Activated T-helper 17 cell treated with anti-CD3 and anti-CD28 coated beads, Interleukin-2, amount 50 U/mL, for 72 hours (primary cell): Measurements from ENCODE around the gene CRYBG3. TPM values are rescaled to one million over a fixed set of nuclear protein-coding genes. Genes with fewer than 3 reads are reported as not detected.

ENCODE experiments used
- ATAC-seq: fragments of 150-1000 bp; cut with Tn5 transposase; replicated peaks from 2 replicates; pipeline ENCODE4 v1.10.0; 2021; ENCODE audit warnings: mild to moderate bottlenecking, moderate library complexity
- H3K27ac Mint-ChIP-seq: one replicate; pipeline ENCODE4 v1.8.0; 2022; ENCODE audit warnings: mixed read lengths
- H3K27me3 Mint-ChIP-seq: one replicate; pipeline ENCODE4 v1.8.0; 2022; ENCODE audit warnings: mixed read lengths
- H3K36me3 Mint-ChIP-seq: one replicate; pipeline ENCODE4 v1.8.0; 2022; ENCODE audit warnings: low read depth, mild to moderate bottlenecking, mixed read lengths
- H3K4me1 Mint-ChIP-seq: one replicate; pipeline ENCODE4 v1.8.0; 2022; ENCODE audit warnings: mixed read lengths
- H3K4me3 Mint-ChIP-seq: one replicate; pipeline ENCODE4 v1.8.0; 2022; ENCODE audit warnings: mild to moderate bottlenecking, mixed read lengths
- H3K9me3 Mint-ChIP-seq: one replicate; pipeline ENCODE4 v1.8.0; 2022; ENCODE audit warnings: mixed read lengths
- total RNA-seq, 2 donors: library from RNA; stranded (reverse); gene quantifications; one replicate each; pipeline ENCODE4 v1.2.3, GENCODE V29; 2022

The CRYBG3 gene
- total RNA-seq, 2 donors from 2014 or later: 15.3 to 26.7 TPM

DNA sequence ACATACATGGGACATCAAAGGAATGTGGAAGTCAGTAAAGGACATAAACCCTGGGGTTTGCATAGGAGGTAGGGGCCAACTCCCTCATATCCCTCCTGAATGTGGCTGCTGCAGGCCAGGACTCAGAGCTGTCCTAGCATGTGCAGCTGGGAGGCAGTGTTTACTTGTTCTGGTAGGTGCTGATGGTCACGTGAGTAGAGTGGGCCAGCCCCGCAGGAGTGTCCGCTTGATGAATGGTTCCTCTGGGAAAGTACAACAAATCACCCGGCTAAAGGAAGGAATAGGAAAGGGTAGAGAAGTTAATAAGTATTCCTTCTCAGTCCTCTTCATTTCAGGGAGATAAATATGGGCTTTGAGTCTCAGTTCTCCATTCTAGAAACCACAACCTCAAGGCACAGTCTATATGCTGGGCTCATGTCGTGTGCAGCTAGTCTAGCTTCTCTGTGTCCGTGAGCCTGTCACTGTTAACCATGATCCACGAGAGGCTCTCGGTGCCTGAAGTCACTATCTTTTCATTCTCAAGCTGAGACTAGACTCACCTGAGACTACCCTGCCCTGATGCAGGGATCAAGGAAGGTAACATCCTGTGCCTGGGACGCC, 132.5 kb downstream of the CRYBG3 start:
- Mint-ChIP-seq H3K4me3 (no peak overlapping the region), H3K27ac (no peak overlapping the region), H3K4me1 (no peaks in the 10 kb centered on the region), H3K36me3 (peaks cover 92% of the 10 kb centered on the region), H3K27me3 (no peaks in the 10 kb centered on the region), H3K9me3 (no peaks in the 10 kb centered on the region)
- ATAC-seq: no peak

- H3K4me3 Mint-ChIP-seq: no peak overlapping the region
- ATAC-seq: no peak
- no peaks in the 10 kb centered on the region for H3K9me3 Mint-ChIP-seq
- H3K27me3 Mint-ChIP-seq: no peaks in the 10 kb centered on the region
- no peaks in the 10 kb centered on the region for H3K4me1 Mint-ChIP-seq
- peaks cover 92% of the 10 kb centered on the region for H3K36me3 Mint-ChIP-seq
- no peak overlapping the region for H3K27ac Mint-ChIP-seq
Measured at GRCh38 chr3:97956051-97956450, 134.2 kb downstream of the CRYBG3 start.

- Mint-ChIP-seq H3K27me3 (no peaks in the 10 kb centered on the region), H3K36me3 (peaks cover 96% of the 10 kb centered on the region), H3K27ac (no peak overlapping the region), H3K4me1 (peaks cover 12% of the 10 kb centered on the region), H3K4me3 (no peak overlapping the region), H3K9me3 (no peaks in the 10 kb centered on the region)
- ATAC-seq: no peak
Measured at GRCh38 chr3:97957617-97958311, 136.0 kb downstream of the CRYBG3 start.

- no peak for ATAC-seq
- H3K9me3 Mint-ChIP-seq: no peaks in the 10 kb centered on the region
- H3K27me3 Mint-ChIP-seq: no peaks in the 10 kb centered on the region
- no peak overlapping the region for H3K4me3 Mint-ChIP-seq
- H3K27ac Mint-ChIP-seq: no peak overlapping the region
- H3K36me3 Mint-ChIP-seq: peaks cover 96% of the 10 kb centered on the region
- peaks cover 12% of the 10 kb centered on the region for H3K4me1 Mint-ChIP-seq
Measured at GRCh38 chr3:97958396-97958795, 136.6 kb downstream of the CRYBG3 start.

GRCh38 chr3:97958796-97959195, 137.0 kb downstream of the CRYBG3 start:
- Mint-ChIP-seq H3K9me3 (no peaks in the 10 kb centered on the region), H3K4me1 (peaks cover 16% of the 10 kb centered on the region), H3K4me3 (no peak overlapping the region), H3K36me3 (peaks cover 96% of the 10 kb centered on the region), H3K27me3 (no peaks in the 10 kb centered on the region), H3K27ac (no peak overlapping the region)
- no peak for ATAC-seq

DNA sequence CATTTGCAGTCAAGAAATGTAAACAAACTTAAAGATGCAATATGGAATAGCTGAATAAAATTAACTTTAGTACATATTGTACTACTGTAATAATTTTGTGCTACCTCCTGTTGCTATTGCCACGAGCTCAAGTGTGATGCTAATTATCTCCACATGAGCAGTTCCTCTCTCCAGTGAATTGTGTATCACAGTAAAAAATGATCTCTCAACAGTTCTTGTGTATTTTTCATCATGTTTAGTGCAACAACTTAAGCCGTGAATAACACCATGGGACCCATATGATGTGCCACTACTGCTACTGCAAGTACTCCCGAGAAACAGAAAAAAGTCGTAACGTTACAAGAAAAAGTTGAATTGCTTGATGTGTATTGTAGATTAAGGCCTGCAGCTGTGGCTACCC, 138.1 kb downstream of the CRYBG3 start:
- no peak for ATAC-seq
- H3K9me3 Mint-ChIP-seq: no peaks in the 10 kb centered on the region
- H3K27me3 Mint-ChIP-seq: no peaks in the 10 kb centered on the region
- H3K27ac Mint-ChIP-seq: no peak overlapping the region
- peaks cover 97% of the 10 kb centered on the region for H3K36me3 Mint-ChIP-seq
- peaks cover 22% of the 10 kb centered on the region for H3K4me1 Mint-ChIP-seq
- H3K4me3 Mint-ChIP-seq: no peak overlapping the region

DNA sequence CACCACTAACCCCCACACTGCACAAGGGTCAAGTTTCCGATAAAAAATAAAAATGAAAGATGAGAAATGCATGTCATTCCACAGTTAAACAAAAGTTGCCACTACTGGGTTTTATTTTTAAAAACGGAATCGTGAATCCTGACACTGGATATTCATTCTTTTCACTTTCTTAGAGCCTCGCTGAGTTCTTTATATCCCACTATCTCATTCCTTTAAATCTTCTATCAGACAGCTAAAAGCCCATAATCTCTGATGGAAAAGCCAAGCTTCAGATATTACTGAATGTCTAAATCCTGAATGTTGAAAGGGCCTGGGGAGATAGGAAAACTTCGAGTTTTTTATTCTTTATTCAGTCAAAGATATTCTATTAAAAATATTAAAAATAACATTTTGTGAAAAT, 138.7 kb downstream of the CRYBG3 start:
- ATAC-seq: no peak
- H3K27ac Mint-ChIP-seq: no peak overlapping the region
- no peaks in the 10 kb centered on the region for H3K27me3 Mint-ChIP-seq
- peaks cover 23% of the 10 kb centered on the region for H3K4me1 Mint-ChIP-seq
- no peak overlapping the region for H3K4me3 Mint-ChIP-seq
- H3K36me3 Mint-ChIP-seq: peaks cover 97% of the 10 kb centered on the region
- H3K9me3 Mint-ChIP-seq: no peaks in the 10 kb centered on the region

GRCh38 chr3:97960993-97961766, 139.4 kb downstream of the CRYBG3 start:
- peaks cover 23% of the 10 kb centered on the region for H3K4me1 Mint-ChIP-seq
- H3K4me3 Mint-ChIP-seq: no peak overlapping the region
- no peaks in the 10 kb centered on the region for H3K9me3 Mint-ChIP-seq
- H3K36me3 Mint-ChIP-seq: peaks cover 97% of the 10 kb centered on the region
- no peaks in the 10 kb centered on the region for H3K27me3 Mint-ChIP-seq
- no peak for ATAC-seq
- H3K27ac Mint-ChIP-seq: peak overlapping the region; percentile 80

DNA sequence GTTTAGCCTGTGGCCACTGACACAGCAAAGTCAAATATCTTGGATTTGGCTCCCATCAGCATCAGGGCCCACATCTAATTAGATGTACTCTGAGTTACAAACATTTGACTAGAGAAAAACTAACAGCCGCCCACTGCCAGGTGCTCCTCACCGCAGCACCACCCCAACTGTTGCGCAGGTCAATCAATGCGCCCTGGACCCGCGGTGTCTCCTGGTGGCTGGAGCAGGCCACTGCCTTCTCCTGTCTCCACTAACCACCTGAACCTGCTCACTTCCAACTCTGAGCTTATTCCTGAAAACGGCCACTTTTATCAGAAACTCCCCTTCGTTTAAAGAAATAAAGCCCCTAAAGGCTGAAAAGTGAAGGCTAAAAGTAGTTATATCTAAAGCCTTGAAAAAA, 146.2 kb downstream of the CRYBG3 start:
- no peak for ATAC-seq
- peaks cover 57% of the 10 kb centered on the region for H3K4me1 Mint-ChIP-seq
- no peaks in the 10 kb centered on the region for H3K27me3 Mint-ChIP-seq
- no peaks in the 10 kb centered on the region for H3K9me3 Mint-ChIP-seq
- peak overlapping the region; percentile 94 for H3K4me3 Mint-ChIP-seq
- H3K36me3 Mint-ChIP-seq: peaks cover 59% of the 10 kb centered on the region
- peak overlapping the region; percentile 16 for H3K27ac Mint-ChIP-seq

DNA sequence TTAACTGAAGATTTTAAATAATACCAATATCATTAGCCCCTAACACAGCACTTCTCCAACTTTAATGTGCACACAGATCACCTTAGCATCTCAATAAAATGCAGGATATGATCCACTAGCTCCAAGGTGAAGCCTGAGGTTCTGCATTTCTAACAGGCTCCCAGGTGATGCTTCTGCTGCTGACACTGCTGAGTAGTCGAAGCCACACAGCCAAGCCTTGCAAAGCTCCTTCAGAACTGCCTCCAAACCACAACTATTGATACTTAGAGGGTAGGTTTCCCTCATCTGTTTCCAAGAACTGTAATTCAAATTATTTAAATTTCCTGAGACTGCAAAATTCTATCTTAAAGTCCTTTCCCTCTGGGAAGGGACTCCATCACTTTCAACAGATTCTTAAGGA, 146.6 kb downstream of the CRYBG3 start:
- Mint-ChIP-seq H3K27me3 (no peaks in the 10 kb centered on the region), H3K4me3 (peak overlapping the region; percentile 94), H3K36me3 (peaks cover 55% of the 10 kb centered on the region), H3K27ac (peak overlapping the region; percentile 16), H3K9me3 (no peaks in the 10 kb centered on the region), H3K4me1 (peaks cover 58% of the 10 kb centered on the region)
- peak; percentile 30 for ATAC-seq

GRCh38 chr3:97969541-97969940, 147.7 kb downstream of the CRYBG3 start:
- no peak for ATAC-seq
- Mint-ChIP-seq H3K9me3 (no peaks in the 10 kb centered on the region), H3K36me3 (peaks cover 43% of the 10 kb centered on the region), H3K4me3 (peak overlapping the region; percentile 94), H3K4me1 (peaks cover 51% of the 10 kb centered on the region), H3K27me3 (no peaks in the 10 kb centered on the region), H3K27ac (peak overlapping the region; percentile 96)

DNA sequence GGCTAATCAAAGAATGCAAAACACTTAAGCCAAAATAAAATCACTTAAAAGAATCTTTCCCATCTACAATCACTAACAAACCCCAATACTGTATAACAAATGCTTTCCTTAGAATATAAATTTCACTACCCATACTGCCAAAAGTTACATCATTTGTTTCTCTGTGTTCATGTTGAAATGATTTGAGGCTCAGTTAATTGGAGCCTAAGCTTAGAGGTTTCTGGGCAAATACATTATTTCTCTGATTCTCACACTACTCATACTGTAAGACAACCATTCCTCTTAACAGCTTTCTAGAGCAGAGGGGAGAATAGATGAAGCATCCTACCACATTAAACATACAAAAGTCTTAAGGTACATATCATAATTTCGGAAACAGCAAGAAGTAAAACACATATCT, 148.3 kb downstream of the CRYBG3 start:
- peaks cover 37% of the 10 kb centered on the region for H3K36me3 Mint-ChIP-seq
- no peak for ATAC-seq
- H3K27me3 Mint-ChIP-seq: no peaks in the 10 kb centered on the region
- H3K9me3 Mint-ChIP-seq: no peaks in the 10 kb centered on the region
- H3K4me3 Mint-ChIP-seq: peak overlapping the region; percentile 94
- peaks cover 47% of the 10 kb centered on the region for H3K4me1 Mint-ChIP-seq
- H3K27ac Mint-ChIP-seq: peak overlapping the region; percentile 96

DNA sequence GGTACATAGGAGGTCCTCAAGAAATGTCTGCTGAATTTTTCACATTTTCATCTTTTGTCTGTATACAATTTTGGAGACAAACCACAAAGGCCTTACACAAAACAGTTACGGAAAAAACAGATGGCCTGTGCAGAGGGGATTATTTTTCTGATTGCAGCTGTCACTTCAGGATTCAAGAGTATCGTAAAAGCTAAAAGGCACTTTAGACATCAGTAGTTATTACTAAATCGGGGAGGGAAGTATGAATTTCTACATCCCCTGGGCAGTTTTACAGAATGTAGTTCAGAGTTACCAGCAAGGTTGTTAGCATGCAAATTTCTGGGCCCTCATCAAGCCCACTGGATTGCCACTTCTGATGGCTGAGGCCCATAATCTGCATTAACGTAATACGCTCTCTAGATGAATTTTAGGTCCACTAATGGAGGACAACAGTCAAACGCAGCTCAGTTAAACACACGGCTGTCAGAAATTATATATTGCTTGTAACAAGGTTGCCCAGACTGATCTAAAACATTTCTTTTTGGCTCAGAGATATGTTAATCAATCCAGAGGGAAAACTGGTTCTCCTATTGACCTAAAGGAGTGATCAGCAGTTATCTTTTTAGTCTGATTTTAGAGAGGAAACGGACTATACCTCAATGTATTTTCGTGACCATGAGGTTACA, 149.3 kb downstream of the CRYBG3 start:
- peaks cover 47% of the 10 kb centered on the region for H3K4me1 Mint-ChIP-seq
- no peaks in the 10 kb centered on the region for H3K27me3 Mint-ChIP-seq
- H3K27ac Mint-ChIP-seq: peak overlapping the region; percentile 96
- peak overlapping the region; percentile 94 for H3K4me3 Mint-ChIP-seq
- H3K9me3 Mint-ChIP-seq: no peaks in the 10 kb centered on the region
- peaks cover 27% of the 10 kb centered on the region for H3K36me3 Mint-ChIP-seq
- ATAC-seq: no peak

DNA sequence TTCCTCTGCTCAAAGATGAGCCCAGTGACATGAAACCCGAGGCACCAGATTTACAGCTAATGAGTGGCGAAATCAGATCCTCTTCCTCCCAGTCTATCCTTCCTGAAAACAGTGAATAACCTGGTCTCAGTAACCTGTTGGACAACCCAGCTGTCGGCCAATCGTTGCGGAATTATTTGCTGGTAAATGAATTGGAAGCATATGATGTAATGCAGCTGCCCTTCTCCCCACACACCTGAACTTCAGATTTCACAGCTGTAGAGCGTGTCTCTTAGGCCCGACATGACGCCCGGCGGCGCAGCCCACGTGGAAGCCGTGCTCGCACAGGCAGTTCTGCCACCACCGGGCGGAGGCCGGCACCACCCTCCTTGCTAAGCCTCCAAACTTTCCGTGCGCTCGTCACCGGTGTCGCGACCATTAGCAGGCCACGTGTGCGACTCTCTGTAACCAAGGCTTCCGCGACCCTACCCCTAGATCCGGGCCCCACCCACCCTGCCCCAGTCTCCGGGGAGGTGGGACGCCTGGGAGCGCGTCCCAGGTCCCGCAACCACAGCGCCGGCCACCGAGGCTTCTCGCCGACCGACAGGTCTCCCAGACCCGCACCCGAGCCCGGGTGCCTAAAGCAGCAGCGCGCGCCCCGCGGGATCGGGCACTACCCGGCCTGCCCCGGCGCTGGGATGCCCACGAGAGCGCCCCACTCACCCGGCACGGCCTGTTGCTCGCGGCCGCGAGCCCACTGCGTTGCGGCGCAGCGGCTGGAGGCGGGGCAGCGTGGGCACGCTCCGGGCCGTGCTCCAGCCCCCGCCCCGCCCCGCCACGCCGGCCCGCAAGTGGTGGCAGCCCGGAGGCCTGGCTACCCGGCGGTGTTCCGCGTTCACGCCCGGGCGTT, 150.1 kb downstream of the CRYBG3 start, which contains the start of gene RIOX2:
RIOX2 (minus strand) TSS at position 753 of the 889 bp plus-strand sequence. CDS start 4,838 bp downstream, outside the sequence.
- Mint-ChIP-seq H3K27me3 (no peaks in the 10 kb centered on the region), H3K4me3 (peak within 1 kb of the TSS; percentile 94), H3K4me1 (peaks cover 43% of the 10 kb centered on the region), H3K27ac (peak within 1 kb of the TSS; percentile 96), H3K36me3 (peaks cover 19% of the 10 kb centered on the region), H3K9me3 (no peaks in the 10 kb centered on the region)
- peak; percentile 94 for ATAC-seq
